ENCODE data around the gene DBR1. TPM values are rescaled to one million over a fixed set of nuclear protein-coding genes. Genes with fewer than 3 reads are reported as not detected.

Gene DBR1
- total and polyA plus RNA-seq, 2 of the 13 experiments (the other 11 are each of a cell fraction or from before 2014, with no cell fraction given) = 6.4 to 16.7 TPM

DNA sequence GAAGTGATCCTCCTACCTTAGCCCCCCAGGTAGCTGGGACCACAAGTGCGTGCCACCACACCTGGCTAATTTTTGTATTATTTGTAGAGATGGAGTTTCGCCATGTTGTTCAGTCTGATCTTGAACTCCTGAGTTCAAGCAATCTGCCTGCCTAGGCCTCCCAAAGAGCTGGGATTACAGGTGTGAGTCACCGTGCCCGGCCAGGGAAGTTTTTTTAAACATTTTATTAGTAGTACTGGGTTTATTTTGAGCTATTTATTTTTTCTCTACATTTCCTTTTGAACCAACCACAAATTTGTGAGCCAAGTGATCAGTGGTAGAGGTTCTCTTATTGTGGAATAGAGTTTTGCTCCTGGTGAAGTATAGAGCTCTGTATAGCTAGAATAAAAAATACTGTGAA lies 46.1 kb upstream of the DBR1 start:
- H3K27ac ChIP-seq (ENCODE audit: extremely low read length, insufficient read depth, low read length) = no peak overlapping the region
- H3K4me1 ChIP-seq (ENCODE audit: insufficient read depth, low read length) = peaks cover 16% of the 10 kb centered on the region
- DNase-seq (ENCODE audit: low spot score) = no peak
- no peaks in the 10 kb centered on the region for H3K27me3 ChIP-seq (ENCODE audit: control insufficient read depth in 1 of 2, insufficient read depth in 2 of 2, low read length in 2 of 2)
- H3K36me3 ChIP-seq (replicated peaks in 1 of 2; ENCODE audit: control insufficient read depth in 1 of 2, insufficient read depth in 2 of 2, low read length in 2 of 2) = peaks cover 10 to 28% of the 10 kb centered on the region in 2 experiments; a peak in 4 of 5 replicates
- TF ChIP-seq, protein P1, sequence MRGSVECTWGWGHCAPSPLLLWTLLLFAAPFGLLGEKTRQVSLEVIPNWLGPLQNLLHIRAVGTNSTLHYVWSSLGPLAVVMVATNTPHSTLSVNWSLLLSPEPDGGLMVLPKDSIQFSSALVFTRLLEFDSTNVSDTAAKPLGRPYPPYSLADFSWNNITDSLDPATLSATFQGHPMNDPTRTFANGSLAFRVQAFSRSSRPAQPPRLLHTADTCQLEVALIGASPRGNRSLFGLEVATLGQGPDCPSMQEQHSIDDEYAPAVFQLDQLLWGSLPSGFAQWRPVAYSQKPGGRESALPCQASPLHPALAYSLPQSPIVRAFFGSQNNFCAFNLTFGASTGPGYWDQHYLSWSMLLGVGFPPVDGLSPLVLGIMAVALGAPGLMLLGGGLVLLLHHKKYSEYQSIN (CRISPR knock-in tag; IDR thresholded peaks at IDR 0.05; ENCODE audit: borderline replicate concordance) = no peak
- TF ChIP-seq, protein P2, sequence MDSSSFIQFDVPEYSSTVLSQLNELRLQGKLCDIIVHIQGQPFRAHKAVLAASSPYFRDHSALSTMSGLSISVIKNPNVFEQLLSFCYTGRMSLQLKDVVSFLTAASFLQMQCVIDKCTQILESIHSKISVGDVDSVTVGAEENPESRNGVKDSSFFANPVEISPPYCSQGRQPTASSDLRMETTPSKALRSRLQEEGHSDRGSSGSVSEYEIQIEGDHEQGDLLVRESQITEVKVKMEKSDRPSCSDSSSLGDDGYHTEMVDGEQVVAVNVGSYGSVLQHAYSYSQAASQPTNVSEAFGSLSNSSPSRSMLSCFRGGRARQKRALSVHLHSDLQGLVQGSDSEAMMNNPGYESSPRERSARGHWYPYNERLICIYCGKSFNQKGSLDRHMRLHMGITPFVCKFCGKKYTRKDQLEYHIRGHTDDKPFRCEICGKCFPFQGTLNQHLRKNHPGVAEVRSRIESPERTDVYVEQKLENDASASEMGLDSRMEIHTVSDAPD (CRISPR knock-in tag; IDR thresholded peaks at IDR 0.05) = no peak
- TF ChIP-seq SP140L (CRISPR knock-in tag; IDR thresholded peaks at IDR 0.05; ENCODE audit: borderline replicate concordance) (no peak), ZNF75D (CRISPR knock-in tag; IDR thresholded peaks at IDR 0.05; ENCODE audit: borderline replicate concordance) (no peak), GMEB1 (CRISPR knock-in tag; IDR thresholded peaks at IDR 0.05; ENCODE audit: borderline replicate concordance) (no peak), RFX5 (IDR thresholded peaks at IDR 0.05; ENCODE audit: low read depth, low read length) (no peak), SNRNP70 (IDR thresholded peaks at IDR 0.05; ENCODE audit: low read depth, low read length) (no peak), GZF1 (CRISPR knock-in tag; IDR thresholded peaks at IDR 0.05) (no peak)
- TF ChIP-seq, protein P3, sequence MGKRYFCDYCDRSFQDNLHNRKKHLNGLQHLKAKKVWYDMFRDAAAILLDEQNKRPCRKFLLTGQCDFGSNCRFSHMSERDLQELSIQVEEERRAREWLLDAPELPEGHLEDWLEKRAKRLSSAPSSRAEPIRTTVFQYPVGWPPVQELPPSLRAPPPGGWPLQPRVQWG (CRISPR knock-in tag; IDR thresholded peaks at IDR 0.05; ENCODE audit: borderline replicate concordance, low read depth) = no peak
- no peaks in the 10 kb centered on the region for H3K9me3 ChIP-seq (ENCODE audit: low read length)
- H3K79me2 ChIP-seq (ENCODE audit: insufficient read depth, low read length) = peaks cover 23% of the 10 kb centered on the region
- intact Hi-C loops (cut with micrococcal nuclease; ENCODE audit: unreplicated experiment) = no loop called here
- H3K9ac ChIP-seq (ENCODE audit: insufficient read depth, low read depth, low read length) = no peak overlapping the region
- FAIRE-seq = no peak
- in situ Hi-C loops (cut with HindIII; ENCODE audit: extremely low pct_ligation_motif_present, low pct_unique_long_range_greater_than_20kb) = no loop called here
- BruUV-seq (replicated peaks) = no TSS peak
- CTCF ChIA-PET (ENCODE audit: low intra/inter-chr PET ratio, low total read pairs) = no interaction called here
- H3K4me3 ChIP-seq (replicated peaks in 1 of 3; ENCODE audit: insufficient read depth in 1 of 3, low read depth in 2 of 3, low read length in 3 of 3) = no peak overlapping the region
- no peak overlapping the region for H2AFZ ChIP-seq (ENCODE audit: low read length)
- POLR2A ChIA-PET = no interaction called here
- H3K4me2 ChIP-seq (ENCODE audit: low read depth, low read length) = no peak overlapping the region
- ATAC-seq = no peak
- WGBS (ENCODE audit: low lambda C conversion rate) = 97% methylated on average over 4 of the region's 4 CpGs
- H4K20me1 ChIP-seq (ENCODE audit: insufficient read depth, low read length) = no peaks in the 10 kb centered on the region; the same call in 1 of the 2 replicates
